Activated naive CD8-positive, alpha-beta T cell treated with anti-CD3 and anti-CD28 coated beads for 36 hours (primary cell): ENCODE measurements around the gene RPL27. TPM values are rescaled to one million over a fixed set of nuclear protein-coding genes. Genes with fewer than 3 reads are reported as not detected.

Experiments
- DNase-seq: peaks from one replicate; pipeline ENCODE4 v3.0.0; 2021
- H3K27ac Mint-ChIP-seq: one replicate; pipeline ENCODE4 v1.8.0; 2022; ENCODE audit warnings: mild to moderate bottlenecking, moderate library complexity, mixed read lengths
- H3K27me3 Mint-ChIP-seq: one replicate; pipeline ENCODE4 v1.8.0; 2022; ENCODE audit warnings: mild to moderate bottlenecking, mixed read lengths
- H3K36me3 Mint-ChIP-seq: one replicate; pipeline ENCODE4 v1.8.0; 2021; ENCODE audit warnings: mild to moderate bottlenecking, mixed read lengths
- H3K4me1 Mint-ChIP-seq: one replicate; pipeline ENCODE4 v1.8.0; 2021; ENCODE audit warnings: mixed read lengths
- H3K4me3 Mint-ChIP-seq: one replicate; pipeline ENCODE4 v1.8.0; 2022; ENCODE audit warnings: mild to moderate bottlenecking, moderate library complexity, mixed read lengths
- H3K9me3 Mint-ChIP-seq: one replicate; pipeline ENCODE4 v1.8.0; 2022; ENCODE audit warnings: mixed read lengths
- total RNA-seq, 2 experiments: library from RNA; stranded (reverse); gene quantifications; one replicate each; pipeline ENCODE4 v1.2.3, GENCODE V29; 2021

The RPL27 gene
- total RNA-seq, 2 experiments from 2014 or later, result 1,508 to 1,555 TPM

GRCh38 chr17:43043307-43043706, 45.1 kb downstream of the RPL27 start:
- Mint-ChIP-seq H3K4me3 (no peak overlapping the region), H3K4me1 (no peaks in the 10 kb centered on the region), H3K36me3 (peaks cover 18% of the 10 kb centered on the region), H3K9me3 (no peaks in the 10 kb centered on the region), H3K27me3 (no peaks in the 10 kb centered on the region), H3K27ac (no peak overlapping the region)
- DNase-seq, result no peak

- no peak overlapping the region for H3K4me3 Mint-ChIP-seq
- peaks cover 23% of the 10 kb centered on the region for H3K36me3 Mint-ChIP-seq
- no peaks in the 10 kb centered on the region for H3K9me3 Mint-ChIP-seq
- no peak for DNase-seq
- no peak overlapping the region for H3K27ac Mint-ChIP-seq
- no peaks in the 10 kb centered on the region for H3K4me1 Mint-ChIP-seq
- no peaks in the 10 kb centered on the region for H3K27me3 Mint-ChIP-seq
Observed at GRCh38 chr17:43044024-43044423, 45.8 kb downstream of the RPL27 start.

GRCh38 chr17:43051969-43052368, 53.8 kb downstream of the RPL27 start:
- Mint-ChIP-seq H3K36me3 (peaks cover 51% of the 10 kb centered on the region), H3K4me3 (no peak overlapping the region), H3K4me1 (no peaks in the 10 kb centered on the region), H3K27me3 (no peaks in the 10 kb centered on the region), H3K27ac (no peak overlapping the region), H3K9me3 (no peaks in the 10 kb centered on the region)
- no peak for DNase-seq

Other genes starting within 250 kb of the RPL27 start
- gene RAMP2, start 237.2 kb upstream of the RPL27 start, total RNA-seq, result not detected
- gene VPS25, start 225.0 kb upstream of the RPL27 start, total RNA-seq, result 10 to 100 TPM; 90.4 to 91.7 TPM
- under 1 TPM; 0.25 to 0.26 TPM for gene WNK4, start 217.8 kb upstream of the RPL27 start, total RNA-seq
- gene COA3, start 199.7 kb upstream of the RPL27 start, total RNA-seq, result 10 to 100 TPM; 42.0 to 42.2 TPM
- gene CNTD1, start 199.6 kb upstream of the RPL27 start, total RNA-seq, result not detected
- gene BECN1, start 174.1 kb upstream of the RPL27 start, total RNA-seq, result 10 to 100 TPM; 87.5 to 88.3 TPM
- 100 to 1,000 TPM; 227 to 235 TPM for gene PSME3, start 165.0 kb upstream of the RPL27 start, total RNA-seq
- gene AOC2, start 153.8 kb upstream of the RPL27 start, total RNA-seq, result 1 to 10 TPM; 1.9 to 2.6 TPM
- gene AOC3, start 147.2 kb upstream of the RPL27 start, total RNA-seq, result 1 to 10 TPM; 1.2 to 1.5 TPM
- not detected for gene G6PC1, start 97.6 kb upstream of the RPL27 start, total RNA-seq
- 10 to 100 TPM; 80.2 to 87.4 TPM for gene AARSD1, start 34.0 kb upstream of the RPL27 start, total RNA-seq
- gene PTGES3L, start 18.3 kb upstream of the RPL27 start, total RNA-seq, result 1 to 10 TPM in 1 of 2 experiments, under 1 TPM in 1; 0.95 to 1.8 TPM
- 10 to 100 TPM in 1 of 2 experiments, 1 to 10 TPM in 1; 9.6 to 10.2 TPM for gene RUNDC1, start 17.9 kb upstream of the RPL27 start, total RNA-seq
- gene IFI35, start 8.4 kb downstream of the RPL27 start, total RNA-seq, result 10 to 100 TPM; 43.8 to 49.5 TPM
- gene VAT1, start 24.0 kb downstream of the RPL27 start, total RNA-seq, result 10 to 100 TPM; 20.8 to 23.0 TPM
- gene RND2, start 26.8 kb downstream of the RPL27 start, total RNA-seq, result not detected
- 10 to 100 TPM; 84.1 to 86.7 TPM for gene BRCA1, start 126.9 kb downstream of the RPL27 start, total RNA-seq
- 10 to 100 TPM; 36.7 to 36.9 TPM for gene NBR1, start 172.8 kb downstream of the RPL27 start, total RNA-seq
- 10 to 100 TPM in 1 of 2 experiments, 1 to 10 TPM in 1; 9.0 to 10.6 TPM for gene TMEM106A, start 213.5 kb downstream of the RPL27 start, total RNA-seq
- gene CCDC200, start 230.2 kb downstream of the RPL27 start, total RNA-seq, result not detected
- 1,000 to 10,000 TPM; 3,764 to 4,468 TPM for gene RNU2-1, start 235.6 kb downstream of the RPL27 start, total RNA-seq